IPS DF 4.7 (cell line): Measurements from ENCODE around the gene MMEL1.
A peak's percentile ranks its signal among the peaks of the same experiment; 100 is the strongest.

Experiments
- DNase-seq: peaks from one replicate; pipeline ENCODE4 v3.0.0-alpha.2; 2013; ENCODE audit warnings: low spot score; ENCODE audit errors: extremely low read depth

The MMEL1 gene

DNA sequence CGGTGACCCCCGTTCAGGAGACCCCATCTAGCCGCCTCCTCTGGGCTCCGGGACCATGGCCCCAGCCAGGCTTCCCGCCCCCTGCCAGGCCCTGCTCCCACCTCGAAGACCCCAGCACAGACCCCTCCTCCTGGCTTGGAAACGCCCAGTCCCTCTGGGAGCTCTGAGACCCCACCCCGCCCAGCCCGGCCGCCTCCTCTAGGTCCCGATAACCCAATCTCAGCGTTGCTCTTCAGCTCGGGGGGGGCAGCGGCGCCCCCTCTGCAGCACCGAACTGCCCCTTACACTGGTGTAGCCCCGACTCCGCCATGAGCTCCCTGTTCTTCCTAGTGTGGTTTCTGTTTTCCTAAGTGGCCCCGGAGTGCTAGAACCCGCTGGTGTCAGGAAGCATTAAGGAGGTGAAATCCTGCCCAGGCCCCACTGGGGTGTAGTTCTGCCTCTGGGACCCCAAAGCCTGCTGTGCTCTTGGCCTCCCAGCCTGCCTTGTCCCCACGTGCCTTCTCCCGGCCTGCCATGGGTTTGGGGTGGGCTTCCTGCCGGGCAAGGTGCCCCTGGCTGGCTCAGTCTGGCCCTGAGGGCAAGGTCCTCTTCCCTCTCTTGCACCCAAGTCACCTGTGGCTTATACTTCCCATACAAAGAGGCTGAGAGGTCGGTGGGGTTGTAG is 10.7 kb upstream of the MMEL1 start:
- no peak for DNase-seq

DNA sequence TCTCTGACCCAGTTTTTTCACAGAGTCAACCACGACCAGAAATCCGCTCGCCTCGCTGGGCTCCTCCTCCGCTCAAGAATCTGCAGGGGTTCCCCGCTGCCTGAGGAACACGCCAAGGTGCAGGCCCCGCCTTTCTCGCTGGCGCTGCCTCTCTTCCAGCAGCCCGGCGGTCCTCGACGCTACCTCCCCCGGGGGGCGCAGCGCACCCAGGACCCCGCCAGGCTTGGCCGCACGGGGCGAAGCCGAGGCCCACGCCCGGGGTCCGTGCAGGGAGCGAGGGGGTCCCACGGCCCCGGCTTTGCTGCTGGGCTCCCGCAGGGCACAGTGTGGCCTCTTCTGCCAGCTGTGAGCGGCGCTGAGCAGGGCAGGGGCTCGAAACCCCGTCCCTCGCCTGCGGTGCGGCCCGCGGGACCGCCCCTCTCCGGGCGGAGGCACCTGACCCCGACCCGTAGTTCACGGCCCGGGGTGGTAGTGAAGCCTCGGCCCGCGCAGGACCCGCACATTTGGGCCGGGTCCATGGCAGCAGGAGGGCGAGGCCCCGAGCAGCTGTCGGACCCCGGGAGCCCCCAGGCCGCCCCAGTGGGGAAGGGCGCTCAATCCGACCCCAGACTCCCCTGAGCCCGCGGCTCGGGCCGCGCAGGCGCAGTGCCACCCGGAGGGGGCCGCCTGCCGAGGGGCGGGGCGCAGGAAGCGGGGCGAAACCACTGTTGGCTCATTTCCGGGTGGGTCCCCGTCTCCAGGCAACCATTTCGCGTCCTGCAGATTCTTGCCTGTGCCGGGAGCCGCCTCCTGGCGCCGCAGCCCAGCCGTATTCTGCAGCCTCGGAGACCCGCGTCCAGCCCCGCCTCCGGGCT is 10.0 kb upstream of the MMEL1 start:
- peak; percentile 36 for DNase-seq

DNA sequence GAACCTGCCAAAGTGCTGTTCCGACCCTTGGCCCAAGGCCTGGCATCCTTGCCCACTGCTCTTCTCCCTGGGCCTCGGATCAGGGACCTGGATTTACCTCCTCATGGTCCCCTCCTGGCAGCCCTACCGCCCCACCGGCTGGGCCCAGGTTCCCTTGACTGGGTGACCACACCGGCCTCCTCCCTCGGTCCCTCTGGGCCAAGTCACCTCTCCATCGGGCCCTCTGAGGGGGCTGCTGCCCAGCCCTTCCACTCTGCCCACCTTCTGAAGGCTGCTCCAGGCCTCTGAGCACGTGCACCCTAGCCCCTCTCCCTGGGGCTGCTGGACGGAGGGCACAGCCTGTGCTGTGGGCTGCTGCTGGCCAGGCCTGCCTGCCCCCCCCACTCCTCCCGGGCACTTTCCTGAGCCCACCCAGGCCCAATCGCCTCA is 9.3 kb upstream of the MMEL1 start:
- DNase-seq, result no peak

DNA sequence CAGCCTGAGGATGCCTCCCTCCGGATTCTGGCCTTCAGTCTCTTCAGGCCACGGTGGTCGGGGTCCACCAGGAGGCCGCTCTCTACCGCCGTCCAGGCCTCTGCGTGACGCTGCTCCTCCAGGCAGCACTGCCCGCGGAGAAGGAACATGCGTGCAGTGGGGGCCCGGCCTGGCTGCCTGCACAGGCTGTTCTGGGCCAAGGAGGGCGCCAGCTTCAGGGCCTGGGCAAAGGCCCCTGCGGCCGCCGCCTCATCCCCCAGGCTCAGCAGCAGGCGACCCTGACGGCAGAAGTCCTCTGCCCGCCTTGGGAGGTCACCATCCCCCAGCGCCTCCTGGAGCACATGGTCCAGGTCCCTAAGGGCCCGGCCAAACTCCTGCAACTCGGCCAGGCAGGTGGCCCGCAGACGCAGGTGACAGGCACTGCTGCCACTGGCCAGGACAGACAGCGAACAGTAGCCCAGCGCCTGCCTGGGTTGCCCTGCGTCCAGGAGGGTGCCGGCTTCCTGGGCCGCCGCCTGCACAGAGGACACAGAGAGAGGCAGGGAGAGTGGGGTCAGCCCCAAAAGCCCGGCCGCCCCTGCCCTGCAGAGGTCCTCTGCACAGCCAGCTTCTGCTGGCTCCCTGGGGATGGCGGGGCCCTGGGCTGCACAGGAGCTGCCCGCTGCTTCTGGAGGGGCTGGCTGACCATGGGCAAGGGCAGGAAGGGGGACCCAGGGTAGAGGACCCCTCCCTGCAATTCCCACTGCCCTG is 8.7 kb upstream of the MMEL1 start:
- no peak for DNase-seq

DNA sequence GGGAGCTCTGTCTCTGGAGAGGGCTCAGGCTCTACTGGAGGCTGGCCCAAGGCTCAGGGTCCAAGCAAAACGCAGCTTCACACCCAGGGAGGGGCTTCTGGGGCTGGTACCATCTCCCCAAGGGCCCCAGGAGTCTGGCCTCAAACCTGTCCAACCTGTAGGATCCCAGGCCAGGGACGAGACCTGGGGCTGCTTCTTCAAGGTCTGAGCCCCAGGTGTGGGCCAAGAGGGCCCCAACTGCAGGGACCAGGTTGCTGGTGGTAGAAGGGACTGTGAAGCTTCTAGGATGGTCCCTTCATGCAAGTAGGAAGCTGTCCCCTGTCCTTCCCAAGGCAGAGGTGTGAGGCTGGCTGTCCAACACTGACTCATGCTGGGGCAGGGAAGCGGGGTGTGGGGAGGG is 7.8 kb upstream of the MMEL1 start:
- no peak for DNase-seq

DNA sequence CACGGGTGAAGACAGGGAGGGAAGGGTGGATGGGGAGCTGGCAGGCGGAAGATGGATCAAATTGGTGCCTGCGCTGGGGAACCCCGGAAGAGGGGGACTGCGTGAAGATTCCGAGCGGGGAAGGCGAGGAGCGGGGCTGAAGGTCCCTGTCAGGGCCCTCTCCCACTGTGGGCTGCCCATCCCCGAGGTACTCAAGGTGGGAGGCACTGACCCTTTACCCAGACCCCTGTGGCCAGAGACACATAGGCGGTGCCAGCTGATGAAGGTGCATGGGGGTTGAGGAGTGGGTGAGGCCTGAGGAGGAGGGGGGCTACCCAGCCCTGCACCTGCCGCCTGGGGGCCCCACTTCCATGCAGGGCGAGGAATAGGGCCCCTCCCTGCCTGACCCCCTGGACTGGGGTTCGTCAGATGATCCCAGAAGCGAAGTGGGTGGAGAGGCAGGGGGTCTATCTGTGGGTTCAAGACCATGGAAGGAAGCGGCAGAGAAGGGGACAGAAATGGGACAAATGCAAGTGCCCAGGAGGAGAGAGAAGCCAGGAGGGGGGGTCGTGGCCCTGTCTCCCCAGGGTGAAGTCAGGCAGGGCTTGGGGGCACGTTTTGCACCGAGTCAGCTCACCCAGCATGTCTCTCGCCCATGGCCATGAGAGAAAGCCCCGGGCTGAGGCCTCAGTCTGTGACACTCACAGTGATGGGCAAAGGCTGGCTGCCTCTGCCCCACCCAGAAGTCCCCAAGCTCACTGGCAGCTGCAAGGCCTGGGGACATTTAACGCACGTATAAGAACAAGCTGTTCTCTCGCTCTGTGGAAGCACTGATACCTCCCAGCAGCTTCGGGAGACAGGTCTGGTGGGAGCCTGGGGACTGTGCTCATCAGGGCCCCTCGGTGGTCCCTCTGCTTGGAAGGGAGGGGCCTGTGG is 7.0 kb upstream of the MMEL1 start:
- no peak for DNase-seq

DNA sequence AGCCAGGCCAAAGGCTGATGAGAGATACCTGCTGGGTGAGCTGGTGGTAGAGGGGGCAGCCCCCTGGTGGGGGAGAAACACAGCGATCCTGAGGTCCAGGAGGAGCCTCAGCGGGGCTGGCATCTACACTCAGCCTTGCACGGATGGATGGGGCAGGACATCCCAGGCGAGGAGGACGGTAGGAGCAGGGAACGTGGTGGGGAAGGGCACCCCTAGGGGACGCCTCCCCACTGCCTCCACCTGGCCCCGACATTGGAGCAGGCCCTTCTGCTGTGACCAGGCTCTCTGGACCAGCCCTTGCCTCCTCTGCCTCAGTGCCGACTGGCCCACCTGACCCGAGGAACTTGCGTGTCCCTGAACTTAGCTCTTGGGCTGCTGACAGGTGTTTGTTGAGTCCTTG is 6.4 kb upstream of the MMEL1 start:
- no peak for DNase-seq

DNA sequence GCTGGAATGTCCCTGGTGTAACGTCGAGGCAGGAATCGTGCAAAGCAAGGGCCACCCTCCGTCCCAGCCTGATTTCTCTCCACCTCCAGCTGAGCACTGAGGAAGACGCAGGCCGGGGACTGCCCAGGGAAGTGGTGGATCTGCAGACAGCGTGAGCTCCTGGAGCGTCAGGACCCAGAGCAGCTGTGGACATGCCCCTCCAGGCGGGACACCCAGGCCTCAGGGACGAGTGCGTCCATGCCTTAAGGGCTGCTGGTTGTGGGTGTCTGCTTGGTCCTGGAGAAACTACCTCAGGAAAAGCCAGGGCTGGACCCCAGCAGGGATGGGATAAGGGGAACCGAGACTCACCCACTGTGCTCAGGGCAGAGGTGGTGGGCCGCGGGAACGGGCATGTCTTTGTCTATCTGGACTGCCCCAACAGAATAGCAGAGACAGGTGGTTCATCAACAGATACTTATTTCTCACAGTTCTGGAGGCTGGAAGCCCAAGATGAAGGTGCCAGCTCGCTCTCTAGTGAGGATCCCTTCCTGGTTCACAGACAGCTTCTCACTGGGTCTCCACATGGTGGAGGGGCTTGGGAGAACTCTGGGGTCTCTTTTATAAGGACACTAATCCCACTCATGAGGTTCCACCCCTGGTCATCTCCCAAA is 5.8 kb upstream of the MMEL1 start:
- no peak for DNase-seq

DNA sequence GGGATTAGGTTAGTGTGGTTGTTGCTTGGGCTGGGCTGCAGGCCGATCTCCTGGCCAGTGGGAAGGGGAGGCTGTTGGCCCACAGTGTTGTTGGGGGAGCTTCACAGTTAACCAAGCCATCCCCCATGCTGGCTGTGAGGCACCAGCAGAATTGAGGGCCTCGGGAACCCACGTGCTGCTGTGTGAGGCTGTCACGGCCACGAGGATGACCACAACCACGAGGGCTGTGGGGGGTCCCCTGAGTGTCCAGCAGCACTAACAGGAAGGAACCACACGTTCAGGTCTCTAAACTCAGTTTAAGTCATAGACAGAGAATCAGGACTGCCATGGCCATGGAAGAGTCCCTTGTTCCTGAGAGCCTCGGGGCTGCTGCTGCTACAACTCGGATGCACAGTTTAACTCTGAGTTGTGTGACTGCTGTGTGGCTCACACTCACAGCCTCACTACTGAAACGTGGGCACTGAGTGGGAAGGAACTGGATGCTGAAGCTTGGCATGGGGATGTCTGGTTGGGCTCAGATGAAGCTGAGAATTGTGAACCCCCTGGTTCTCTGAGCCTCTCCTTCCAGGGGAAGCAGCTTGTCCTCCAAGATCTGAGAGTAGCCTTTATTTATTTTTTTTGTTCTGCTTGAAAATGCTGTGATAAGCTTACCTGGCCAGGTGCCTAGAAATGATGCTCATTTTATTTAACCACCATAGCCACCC is 4.8 kb upstream of the MMEL1 start:
- no peak for DNase-seq

DNA sequence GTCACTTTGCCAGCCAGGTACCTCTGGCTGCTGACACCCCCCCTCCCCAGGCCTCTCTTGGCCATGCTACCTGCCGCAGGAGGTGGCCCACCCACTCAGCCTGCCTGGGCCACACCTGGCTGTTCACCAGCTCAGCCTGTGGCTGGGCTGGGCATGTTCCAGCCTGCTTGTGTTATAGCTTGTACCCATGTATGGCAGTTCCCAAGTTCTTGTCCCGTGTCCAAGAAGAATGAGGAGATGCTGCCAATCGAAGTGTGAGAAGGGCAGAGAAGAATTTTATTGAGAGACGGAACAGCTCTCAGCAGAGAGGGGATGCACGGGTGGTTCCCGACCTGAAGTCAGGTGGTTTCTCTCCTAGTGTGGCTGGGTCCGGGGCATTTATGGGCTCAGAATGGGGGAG is 3.9 kb upstream of the MMEL1 start:
- DNase-seq, result no peak

DNA sequence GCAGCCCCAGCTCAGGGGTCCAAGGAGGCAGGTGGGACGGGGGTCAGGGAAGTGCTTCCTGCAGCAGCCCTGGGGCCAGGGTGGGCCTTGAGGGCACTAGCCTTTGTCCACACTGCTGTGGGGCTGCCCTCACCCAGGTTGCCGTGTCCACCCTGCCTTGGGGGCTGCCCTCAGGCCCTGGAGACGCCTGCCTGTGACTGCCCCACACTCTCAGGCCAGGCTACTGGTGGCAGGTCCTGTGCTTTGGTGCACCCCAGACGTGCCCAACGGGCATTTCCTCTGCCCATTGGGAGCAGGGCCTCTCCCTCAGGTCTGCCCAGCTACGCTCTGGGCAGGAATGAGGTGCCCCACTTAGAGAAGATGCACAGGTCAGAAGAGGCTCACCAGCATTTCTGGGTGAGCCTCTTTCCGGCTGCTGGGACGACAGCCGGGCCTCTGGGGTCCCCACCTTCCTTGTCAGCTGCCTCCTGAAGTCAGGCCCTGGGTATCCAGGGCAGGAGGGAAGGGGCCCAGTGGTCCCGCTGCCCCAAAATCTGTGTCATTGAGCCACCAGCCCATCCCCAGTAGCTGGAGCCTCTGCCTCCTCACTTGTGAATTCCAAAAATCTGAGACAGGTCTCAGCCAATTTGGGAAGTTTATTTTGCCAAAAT is 2.7 kb upstream of the MMEL1 start:
- no peak for DNase-seq

DNA sequence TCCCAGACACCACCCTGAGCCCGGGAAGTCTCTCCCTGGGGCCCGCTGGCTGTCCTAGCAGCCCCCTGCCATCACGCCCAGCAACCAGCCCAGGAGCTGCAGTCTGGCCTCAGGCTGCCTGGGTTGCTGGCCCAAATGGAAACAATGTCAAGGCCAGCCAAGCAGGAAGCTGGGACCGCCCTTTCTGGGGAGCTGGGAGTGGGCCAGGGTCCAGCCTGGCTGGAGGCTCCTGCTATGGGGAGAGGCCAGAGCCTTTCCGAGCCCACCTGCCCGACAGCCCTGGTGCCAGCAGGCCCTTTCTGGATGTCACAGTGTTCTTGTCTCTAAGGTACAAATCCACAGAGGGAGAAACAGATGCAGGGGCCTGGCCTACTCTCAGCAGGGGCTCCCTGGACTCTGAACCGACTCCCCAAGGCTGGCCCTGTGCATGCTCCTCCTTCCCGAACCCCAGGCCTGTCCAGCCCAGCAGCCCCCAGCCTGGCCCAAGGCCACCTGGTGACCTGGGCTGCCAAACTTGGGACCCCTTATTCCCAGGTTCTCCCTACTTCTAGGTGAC is 1.2 kb upstream of the MMEL1 start:
- no peak for DNase-seq

DNA sequence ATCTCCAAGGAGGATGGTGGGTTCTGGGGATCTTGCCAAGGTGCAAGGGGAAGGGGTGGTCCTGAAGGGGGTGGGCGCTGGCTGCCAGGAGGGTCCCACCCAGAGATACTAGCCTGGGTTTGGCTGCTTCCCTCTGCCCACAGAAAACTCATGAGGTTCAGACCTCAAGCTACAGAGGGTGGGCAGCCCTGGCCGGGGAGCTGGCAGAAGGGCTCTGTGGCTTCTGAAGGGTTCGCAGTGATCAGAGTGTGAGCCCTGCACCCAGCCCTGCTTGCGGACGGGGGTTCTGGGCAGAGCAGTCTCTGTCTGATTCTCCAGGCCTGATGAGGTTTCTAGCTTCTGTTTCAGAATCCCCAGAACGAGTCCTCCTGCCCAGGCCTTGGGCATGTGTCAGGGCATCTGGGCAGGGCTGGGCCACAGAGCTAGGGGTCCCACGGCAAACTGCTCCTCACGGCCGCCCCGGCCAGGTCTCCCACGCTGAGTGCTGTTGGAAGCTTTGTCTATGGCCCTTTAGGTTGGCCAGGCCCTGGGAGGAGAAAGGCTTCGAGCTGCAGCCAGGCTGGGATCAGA is 635 bp upstream of the MMEL1 start:
- no peak for DNase-seq

DNA sequence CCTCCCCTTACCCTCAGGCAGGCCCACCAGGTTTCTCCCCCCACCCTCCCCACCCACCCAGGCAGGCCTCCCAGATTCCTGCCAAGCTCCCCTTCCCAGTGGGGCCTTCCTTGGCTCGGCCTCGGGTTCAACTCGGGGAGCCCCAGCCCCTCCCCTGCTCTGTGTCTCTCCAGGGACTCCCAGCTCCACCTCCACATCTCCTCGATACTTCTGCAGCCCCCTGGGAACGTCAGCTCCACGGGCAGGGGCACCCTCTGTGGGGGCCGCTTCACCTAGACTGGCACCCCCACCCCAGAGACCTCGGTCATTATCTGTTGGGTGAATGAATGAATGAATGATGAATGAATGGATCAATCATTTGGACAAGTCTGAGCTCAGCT is 775 bp downstream of the MMEL1 start:
- DNase-seq, result no peak

DNA sequence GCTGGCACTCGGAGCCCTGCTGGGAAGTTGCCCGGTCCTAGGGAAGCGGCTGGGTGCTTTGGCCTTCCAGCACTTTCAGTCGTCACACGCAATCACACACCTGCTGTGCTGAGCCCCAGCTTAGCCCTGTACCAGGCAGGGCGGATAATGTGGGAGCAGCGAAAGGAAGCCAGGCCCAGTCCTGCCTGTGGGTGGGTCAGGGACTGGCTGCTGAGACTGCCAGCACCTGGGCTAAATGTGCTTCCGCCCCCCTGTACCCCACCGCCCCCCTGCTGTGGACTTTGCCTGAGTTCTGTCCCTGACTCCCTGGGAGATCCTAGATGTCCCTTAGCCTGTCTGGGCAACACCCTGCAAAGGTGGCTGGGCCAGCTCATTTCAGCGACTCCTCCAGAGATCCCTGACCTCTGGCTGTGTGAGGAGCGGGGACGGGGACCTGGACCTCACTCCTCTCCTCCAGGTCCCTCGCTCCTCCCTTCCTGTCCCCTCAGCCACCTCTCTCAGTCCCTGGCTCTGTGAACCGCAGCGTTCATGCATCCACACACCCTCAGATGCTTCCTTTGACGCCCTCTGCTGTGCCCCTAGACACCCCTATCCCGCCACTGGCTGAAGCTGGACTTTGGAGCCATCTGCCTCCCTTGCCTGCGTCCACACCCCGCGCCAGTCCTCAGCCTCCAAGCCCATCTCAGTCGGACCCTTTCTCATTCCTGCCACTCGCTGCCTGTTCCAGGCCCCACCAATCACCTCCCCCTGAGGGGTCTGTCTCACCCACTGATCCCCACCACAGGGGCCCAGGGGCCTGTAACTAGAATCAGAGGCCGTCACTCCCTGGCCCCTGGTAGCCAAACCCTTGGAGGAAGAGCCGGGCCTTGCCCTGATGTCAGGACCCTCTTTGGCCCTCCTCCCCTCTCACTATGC is 1.4 kb downstream of the MMEL1 start:
- no peak for DNase-seq

DNA sequence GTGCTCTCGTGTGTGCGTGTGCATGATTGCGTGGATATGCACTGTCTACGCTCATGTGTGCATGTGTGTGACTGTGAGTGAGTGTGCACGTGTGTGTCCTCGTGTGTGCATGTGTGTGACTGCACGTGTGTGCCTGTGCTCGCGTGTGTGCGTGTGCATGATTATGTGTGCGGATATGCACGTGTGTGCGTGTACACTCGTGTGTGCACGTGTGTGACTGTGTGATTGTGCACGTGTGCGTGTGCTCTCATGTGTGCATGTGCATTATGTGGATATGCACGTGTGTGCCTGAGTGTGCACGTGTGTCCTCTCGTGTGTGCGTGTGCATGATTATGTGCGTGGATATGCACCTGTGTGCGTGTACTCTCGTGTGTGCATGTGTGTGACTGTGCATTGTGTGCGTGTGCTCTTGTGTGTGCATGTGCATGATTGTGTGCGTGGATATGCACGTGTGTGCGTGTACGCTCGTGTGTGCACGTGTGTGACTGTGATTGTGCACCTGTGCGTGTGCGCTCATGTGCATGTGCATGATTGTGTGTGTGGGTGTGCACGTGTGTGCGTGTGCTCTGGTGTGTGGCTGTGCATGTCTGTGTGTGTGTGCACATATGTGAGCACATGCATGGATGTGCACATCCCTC is 2.2 kb downstream of the MMEL1 start:
- no peak for DNase-seq
